H1 (cell line): ENCODE data around the gene TRAPPC12.

ENCODE experiments used
- CREB1 ChIP-seq: IDR thresholded peaks from 2 replicates; pipeline ENCODE4 v1.6.1; 2012; ENCODE audit warnings: inconsistent platforms
- CTCF ChIP-seq, 3 experiments: IDR thresholded peaks; 1 replicate in 2 of 3; 2 replicates in 1 of 3; pipeline versions ENCODE4 v1.5.1 to v1.6.1; 2011; ENCODE audit warnings: low read length in 3 of 3, mild to moderate bottlenecking in 3 of 3, inconsistent platforms in 2 of 3, low read depth in 1 of 3, moderate library complexity in 1 of 3; ENCODE audit not compliant: insufficient read depth in 1 of 3; ENCODE audit errors: control extremely low read depth in 1 of 3
- EP300 ChIP-seq, 2 experiments: IDR thresholded peaks; 1 replicate in 1 of 2; 2 replicates in 1 of 2; pipeline ENCODE4 v1.6.1; 2011 to 2012; ENCODE audit warnings: low read depth in 2 of 2, low read length in 2 of 2, mild to moderate bottlenecking in 2 of 2, borderline replicate concordance in 1 of 2, inconsistent platforms in 1 of 2, moderate library complexity in 1 of 2
- POLR2A ChIP-seq, 2 experiments: IDR thresholded peaks; 1 replicate in 1 of 2; 2 replicates in 1 of 2; pipeline ENCODE4 v1.6.1; 2011; ENCODE audit warnings: low read depth in 2 of 2, low read length in 2 of 2, mild to moderate bottlenecking in 2 of 2; ENCODE audit errors: control extremely low read depth in 1 of 2
- POLR2AphosphoS5 ChIP-seq: IDR thresholded peaks from 2 replicates; pipeline ENCODE4 v1.6.1; 2011; ENCODE audit warnings: low read depth, low read length
- POU5F1 ChIP-seq: IDR thresholded peaks from 2 replicates; pipeline ENCODE4 v1.6.1; 2011; ENCODE audit warnings: low read depth, mild to moderate bottlenecking, low read length, moderate library complexity
- RBBP5 ChIP-seq: IDR thresholded peaks from 2 replicates; pipeline ENCODE4 v1.7.1; 2012; ENCODE audit warnings: low read depth, mild to moderate bottlenecking, inconsistent platforms, low read length, moderate library complexity, borderline replicate concordance
- SP1 ChIP-seq: IDR thresholded peaks from 2 replicates; pipeline ENCODE4 v1.6.1; 2011; ENCODE audit warnings: low read depth, low read length

GRCh38 chr2:3399829-3400228 lies 20.3 kb downstream of the TRAPPC12 start:
- TF ChIP-seq CTCF (IDR thresholded peaks at IDR 0.05; ENCODE audit: control extremely low read depth in 1 of 3, insufficient read depth in 1 of 3, low read depth in 1 of 3, low read length in 3 of 3) (no peak), RBBP5 (no peak), EP300 (IDR thresholded peaks at IDR 0.05; ENCODE audit: borderline replicate concordance in 1 of 2, low read depth in 2 of 2, low read length in 2 of 2) (no peak), CREB1 (no peak), POLR2A (IDR thresholded peaks at IDR 0.05; ENCODE audit: control extremely low read depth in 1 of 2, low read depth in 2 of 2, low read length in 2 of 2) (no peak), POU5F1 (no peak), SP1 (no peak), POLR2AphosphoS5 (no peak)
